HepG2 (cell line): ENCODE measurements around the gene TTYH2. TPM values are rescaled to one million over a fixed set of nuclear protein-coding genes. Genes with fewer than 3 reads are reported as not detected.
A peak's percentile ranks its signal among the peaks of the same experiment; 100 is the strongest.

Experiments used
- ARID5B ChIP-seq: IDR thresholded peaks from 2 replicates; pipeline ENCODE4 v1.4.0; 2020; ENCODE audit warnings: mild to moderate bottlenecking, missing genetic modification reagents
- GMEB1 ChIP-seq: sonication (generic); formaldehyde crosslinking; IDR thresholded peaks from 2 replicates; pipeline ENCODE4 v1.5.1; 2020; ENCODE audit warnings: missing genetic modification reagents, mild to moderate bottlenecking, borderline replicate concordance
- JUND ChIP-seq: sonication (generic); formaldehyde crosslinking; IDR thresholded peaks from 2 replicates; pipeline ENCODE4 v1.8.0; 2022; ENCODE audit warnings: mild to moderate bottlenecking, missing genetic modification reagents
- NCOA1 ChIP-seq: sonication (generic); formaldehyde crosslinking; IDR thresholded peaks from 2 replicates; pipeline ENCODE4 v1.9.0; 2021; ENCODE audit warnings: missing genetic modification reagents
- RARA ChIP-seq: IDR thresholded peaks from 2 replicates; pipeline ENCODE4 v1.6.1; 2016; ENCODE audit warnings: missing genetic modification reagents, missing compliant biosample characterization
- SNAPC4 ChIP-seq: sonication (generic); formaldehyde crosslinking; IDR thresholded peaks from 2 replicates; pipeline ENCODE4 v1.4.0; 2020; ENCODE audit warnings: mild to moderate bottlenecking, missing genetic modification reagents
- ZNF136 ChIP-seq: sonication (generic); formaldehyde crosslinking; IDR thresholded peaks from 2 replicates; pipeline ENCODE4 v1.8.1; 2022; ENCODE audit warnings: low read depth, mild to moderate bottlenecking, moderate library complexity, missing genetic modification reagents
- ZNF3 ChIP-seq: IDR thresholded peaks from 2 replicates; pipeline ENCODE4 v1.7.0; 2017; ENCODE audit warnings: inconsistent platforms
- ZNF576 ChIP-seq: sonication (generic); formaldehyde crosslinking; IDR thresholded peaks from 2 replicates; pipeline ENCODE4 v1.4.0; 2020; ENCODE audit warnings: mild to moderate bottlenecking, missing genetic modification reagents
- ZNF616 ChIP-seq: sonication (generic); formaldehyde crosslinking; IDR thresholded peaks from 2 replicates; pipeline ENCODE4 v1.5.0; 2020; ENCODE audit warnings: low read depth, mild to moderate bottlenecking, missing genetic modification reagents
- ZNF737 ChIP-seq: sonication (generic); formaldehyde crosslinking; IDR thresholded peaks from 2 replicates; pipeline ENCODE4 v1.5.0; 2020; ENCODE audit warnings: missing genetic modification reagents, mild to moderate bottlenecking, borderline replicate concordance
- ZNF792 ChIP-seq: IDR thresholded peaks from 2 replicates; pipeline ENCODE4 v1.6.1; 2016
- ZSCAN29 ChIP-seq: sonication (generic); formaldehyde crosslinking; conservative IDR thresholded peaks from 2 replicates; pipeline ENCODE4 v1.4.0; 2020; ENCODE audit warnings: mild to moderate bottlenecking, missing genetic modification reagents
- ZXDC ChIP-seq: sonication (generic); formaldehyde crosslinking; IDR thresholded peaks from 2 replicates; pipeline ENCODE4 v1.5.0; 2020; ENCODE audit warnings: mild to moderate bottlenecking, missing genetic modification reagents
- polyA plus RNA-seq, 8 experiments: library from polyadenylated mRNA; depleted of rRNA in 3 of 8; stranded (reverse) in 7 of 8; unstranded in 1 of 8; fragments of >200 nt; fragmentation: Illumina TruSeq in 4 of 8; extraction: Trizol in 4 of 8; gene quantifications; 2 replicates each; pipeline versions ENCODE4 v1.2.1 to v1.2.3, GENCODE V29; 2011 to 2016; ENCODE audit warnings: low read depth in 4 of 8, missing spikeins in 1 of 8, mixed read lengths in 1 of 8; ENCODE audit not compliant: insufficient read depth in 1 of 8
- total RNA-seq, 5 experiments: library from RNA; depleted of rRNA; stranded (reverse); fragments of >200 nt; fragmentation: Illumina TruSeq; extraction: Trizol; gene quantifications; 2 replicates each; pipeline ENCODE4 v1.2.3, GENCODE V29; 2016; ENCODE audit warnings: low read depth in 1 of 5

Gene TTYH2
- total and polyA plus RNA-seq, 2 of the 13 experiments (the other 11 are each of a cell fraction or from before 2014, with no cell fraction given) = 0.77 to 0.96 TPM

GRCh38 chr17:74203439-74204240, 9.7 kb upstream of the TTYH2 start, which contains the start of gene RPL38 (continued):
- TF ChIP-seq SNAPC4 (CRISPR knock-in tag) = peak; percentile 95; the same call in 1 of the 2 replicates
- 0 out of 2 replicates have a peak, but pooled peaks have one; percentile 39 for TF ChIP-seq JUND (CRISPR knock-in tag)
- TF ChIP-seq ZSCAN29 = no peak
- TF ChIP-seq ZNF576 (CRISPR knock-in tag) = 0 out of 2 replicates have a peak, but pooled peaks have one; percentile 77
- TF ChIP-seq ZNF737 (CRISPR knock-in tag) = no peak
- TF ChIP-seq ARID5B (CRISPR knock-in tag) = peak; percentile 77
- TF ChIP-seq NCOA1 (CRISPR knock-in tag) = no peak
- peak; percentile 82 for TF ChIP-seq ZNF792 (CRISPR knock-in tag)
- TF ChIP-seq ZNF3 (CRISPR knock-in tag) = 0 out of 2 replicates have a peak, but pooled peaks have one; percentile 39
- peak; percentile 68; the same call in 1 of the 2 replicates for TF ChIP-seq GMEB1 (CRISPR knock-in tag)
- peak; percentile 52 for TF ChIP-seq RARA (CRISPR knock-in tag)
- 0 out of 2 replicates have a peak, but pooled peaks have one; percentile 36 for TF ChIP-seq ZNF136 (CRISPR knock-in tag)
- TF ChIP-seq ZXDC (CRISPR knock-in tag) = 0 out of 2 replicates have a peak, but pooled peaks have one; percentile 54
- TF ChIP-seq ZNF616 (CRISPR knock-in tag) = no peak
